Measurements from ENCODE around the gene CELSR1. TPM values are rescaled to one million over a fixed set of nuclear protein-coding genes. Genes with fewer than 3 reads are reported as not detected.

Gene CELSR1
- total RNA-seq, 1 donor from 2014 or later: 8.9 TPM

- no peak for TF ChIP-seq CTCF (IDR thresholded peaks at IDR 0.05; ENCODE audit: borderline replicate concordance)
- Histone ChIP-seq H3K36me3 (peaks cover 50% of the 10 kb centered on the region), H3K27ac (replicated peaks) (peak overlapping the region; percentile 96)
These were observed 199.6 kb downstream of the CELSR1 start for GRCh38 chr22:46337870-46338269.

DNA sequence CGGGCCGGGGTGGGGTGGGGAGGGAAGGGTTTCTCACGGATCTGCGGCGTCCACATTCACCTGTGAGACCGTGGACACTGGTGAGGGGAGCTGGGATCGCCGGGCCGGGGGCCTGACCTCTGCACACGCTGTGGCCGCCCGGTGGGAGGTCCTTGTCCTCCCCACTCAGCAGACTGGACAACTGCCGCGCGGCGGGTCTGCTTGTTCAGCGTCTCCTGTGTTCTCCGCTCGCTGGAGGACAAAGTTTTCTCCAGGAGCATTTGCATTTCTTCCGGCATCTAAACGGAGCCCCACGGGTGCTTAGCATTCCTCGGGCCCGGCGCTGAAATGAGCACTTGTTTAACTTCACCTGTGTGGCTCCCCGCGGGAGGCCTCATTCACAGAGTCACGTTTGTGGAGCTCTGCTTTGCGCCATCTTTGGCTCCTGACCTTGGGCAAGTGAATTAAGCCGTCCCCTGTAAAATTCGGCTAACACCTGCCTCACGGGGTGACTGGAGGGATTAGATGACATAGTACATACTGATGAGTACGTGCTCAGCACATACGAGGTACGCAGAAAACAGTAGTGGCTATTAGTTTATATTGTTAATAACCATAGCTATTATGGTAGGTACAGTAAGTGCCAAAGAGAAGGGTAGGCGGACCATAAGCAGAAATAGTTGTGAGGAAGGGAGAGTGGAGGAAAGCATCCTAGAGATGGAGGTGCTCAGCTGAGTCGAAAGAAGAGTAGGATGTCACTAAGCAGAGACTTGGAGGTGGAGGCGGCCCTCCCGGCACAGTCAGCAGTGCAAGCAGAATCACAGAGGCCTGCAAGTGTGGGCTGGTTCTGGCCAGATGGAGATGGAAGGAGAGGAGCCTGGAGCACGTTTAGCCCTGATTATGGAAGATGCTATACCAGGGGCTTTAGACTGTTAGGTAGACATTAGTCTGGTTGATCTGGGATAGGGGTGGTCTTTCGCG, 201.0 kb downstream of the CELSR1 start:
- Histone ChIP-seq H3K4me1 (peaks cover 43% of the 10 kb centered on the region), H3K9me3 (replicated peaks) (no peaks in the 10 kb centered on the region), H3K27me3 (ENCODE audit: low read depth) (no peaks in the 10 kb centered on the region), H3K36me3 (peaks cover 36% of the 10 kb centered on the region), H3K27ac (replicated peaks) (peak overlapping the region; percentile 96), H3K4me3 (peak overlapping the region; percentile 98)
- no peak for TF ChIP-seq CTCF (IDR thresholded peaks at IDR 0.05; ENCODE audit: borderline replicate concordance)
- intact Hi-C loops (cut with micrococcal nuclease): no loop called here
- DNase-seq: peak; percentile 15

More at GRCh38 chr22:46337870-46338269, 199.6 kb downstream of the CELSR1 start:
- no peaks in the 10 kb centered on the region for H3K27me3 ChIP-seq (ENCODE audit: low read depth)
- DNase-seq: peak; percentile 15
- intact Hi-C loops (cut with micrococcal nuclease): no loop called here
- H3K9me3 ChIP-seq (replicated peaks): no peaks in the 10 kb centered on the region
- H3K4me3 ChIP-seq: no peak overlapping the region
- H3K4me1 ChIP-seq: peaks cover 54% of the 10 kb centered on the region

- peak; percentile 90 for DNase-seq
- no peaks in the 10 kb centered on the region for H3K9me3 ChIP-seq (replicated peaks)
- TF ChIP-seq CTCF (IDR thresholded peaks at IDR 0.05; ENCODE audit: borderline replicate concordance): peak; percentile 15
- no peaks in the 10 kb centered on the region for H3K27me3 ChIP-seq (ENCODE audit: low read depth)
- H3K36me3 ChIP-seq: peaks cover 30% of the 10 kb centered on the region
- H3K27ac ChIP-seq (replicated peaks): peak within 1 kb of the TSS; percentile 96
- H3K4me3 ChIP-seq: peak within 1 kb of the TSS; percentile 98
- intact Hi-C loops (cut with micrococcal nuclease): no loop called here
- H3K4me1 ChIP-seq: peaks cover 43% of the 10 kb centered on the region
These were observed 202.0 kb downstream of the CELSR1 start, which contains the start of gene TRMU for GRCh38 chr22:46335201-46336118. TSS of gene TRMU (plus strand) at chr22:46335714. CDS start at chr22:46335765, 51 bp downstream.

GRCh38 chr22:46331496-46331895, 205.9 kb downstream of the CELSR1 start:
- no peak for TF ChIP-seq CTCF (IDR thresholded peaks at IDR 0.05; ENCODE audit: borderline replicate concordance)
- H3K27ac ChIP-seq (replicated peaks): no peak overlapping the region
- intact Hi-C loops (cut with micrococcal nuclease): no loop called here

GRCh38 chr22:46330426-46330825, 207.0 kb downstream of the CELSR1 start:
- no peak overlapping the region for H3K4me3 ChIP-seq
- H3K9me3 ChIP-seq (replicated peaks): no peaks in the 10 kb centered on the region
- TF ChIP-seq CTCF (IDR thresholded peaks at IDR 0.05; ENCODE audit: borderline replicate concordance): no peak
- H3K27me3 ChIP-seq (ENCODE audit: low read depth): no peaks in the 10 kb centered on the region
- no peak for DNase-seq
- intact Hi-C loops (cut with micrococcal nuclease): no loop called here
- no peaks in the 10 kb centered on the region for H3K36me3 ChIP-seq
- peaks cover 9% of the 10 kb centered on the region for H3K4me1 ChIP-seq
- no peak overlapping the region for H3K27ac ChIP-seq (replicated peaks)

More at GRCh38 chr22:46331496-46331895, 205.9 kb downstream of the CELSR1 start:
- Histone ChIP-seq H3K36me3 (no peaks in the 10 kb centered on the region), H3K4me3 (no peak overlapping the region), H3K27me3 (ENCODE audit: low read depth) (no peaks in the 10 kb centered on the region), H3K4me1 (peaks cover 20% of the 10 kb centered on the region), H3K9me3 (replicated peaks) (no peaks in the 10 kb centered on the region)
- no peak for DNase-seq
